Gastroesophageal sphincter (tissue), 3 donors: ENCODE results near the gene SPATA20.

Source experiments
- EP300 ChIP-seq: sonication (generic); formaldehyde crosslinking; IDR thresholded peaks from one replicate; pipeline ENCODE4 v1.6.1; 2017; ENCODE audit warnings: antibody characterized with exemption, mild to moderate bottlenecking
- POLR2A ChIP-seq, 2 donors: fragments of 450-650 bp; IDR thresholded peaks; one replicate each; pipeline ENCODE4 v1.6.1; 2017; ENCODE audit warnings: antibody characterized with exemption in 2 of 2, mild to moderate bottlenecking in 2 of 2, moderate library complexity in 1 of 2
- POLR2AphosphoS5 ChIP-seq: sonication (generic); formaldehyde crosslinking; IDR thresholded peaks from one replicate; pipeline ENCODE4 v1.6.1; 2017; ENCODE audit warnings: antibody characterized with exemption
- TF ChIP-seq, protein P1 (sequence below), 4 experiments: fragments of 200-600 bp in 2 of 4; fragments of 450-650 bp in 2 of 4; sonication (generic) in 1 of 4; IDR thresholded peaks; one replicate each; pipeline ENCODE4 v1.5.1; 2017 to 2019; ENCODE audit warnings: antibody characterized with exemption in 4 of 4, mild to moderate bottlenecking in 2 of 4, moderate library complexity in 2 of 4

DNA sequence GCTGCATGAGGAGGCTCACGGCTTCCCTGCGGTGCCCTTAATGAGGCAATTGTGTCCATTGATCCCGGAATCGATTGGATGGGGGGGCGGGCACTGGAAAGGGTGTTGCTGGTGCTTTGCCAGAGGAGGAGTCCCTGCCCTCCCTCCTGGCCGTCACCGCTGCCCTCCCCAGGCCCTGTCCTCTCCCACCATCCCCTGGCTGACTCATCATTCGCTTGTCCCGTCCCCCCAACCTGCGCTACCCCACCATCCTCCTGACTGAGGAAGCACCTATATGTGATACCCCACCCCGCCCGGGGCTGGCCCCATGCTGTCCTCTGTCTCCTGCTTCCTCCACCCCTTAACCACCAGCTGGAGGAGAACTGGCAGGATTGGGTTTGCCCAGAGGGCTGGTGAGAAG, 34.3 kb downstream of the SPATA20 start:
- TF ChIP-seq, protein P1, sequence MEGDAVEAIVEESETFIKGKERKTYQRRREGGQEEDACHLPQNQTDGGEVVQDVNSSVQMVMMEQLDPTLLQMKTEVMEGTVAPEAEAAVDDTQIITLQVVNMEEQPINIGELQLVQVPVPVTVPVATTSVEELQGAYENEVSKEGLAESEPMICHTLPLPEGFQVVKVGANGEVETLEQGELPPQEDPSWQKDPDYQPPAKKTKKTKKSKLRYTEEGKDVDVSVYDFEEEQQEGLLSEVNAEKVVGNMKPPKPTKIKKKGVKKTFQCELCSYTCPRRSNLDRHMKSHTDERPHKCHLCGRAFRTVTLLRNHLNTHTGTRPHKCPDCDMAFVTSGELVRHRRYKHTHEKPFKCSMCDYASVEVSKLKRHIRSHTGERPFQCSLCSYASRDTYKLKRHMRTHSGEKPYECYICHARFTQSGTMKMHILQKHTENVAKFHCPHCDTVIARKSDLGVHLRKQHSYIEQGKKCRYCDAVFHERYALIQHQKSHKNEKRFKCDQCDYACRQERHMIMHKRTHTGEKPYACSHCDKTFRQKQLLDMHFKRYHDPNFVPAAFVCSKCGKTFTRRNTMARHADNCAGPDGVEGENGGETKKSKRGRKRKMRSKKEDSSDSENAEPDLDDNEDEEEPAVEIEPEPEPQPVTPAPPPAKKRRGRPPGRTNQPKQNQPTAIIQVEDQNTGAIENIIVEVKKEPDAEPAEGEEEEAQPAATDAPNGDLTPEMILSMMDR (IDR thresholded peaks at IDR 0.05) = no peak
- no peak for TF ChIP-seq POLR2AphosphoS5
- no peak for TF ChIP-seq EP300
- TF ChIP-seq POLR2A (IDR thresholded peaks at IDR 0.05) = no peak
